ENCODE measurements around the gene ZNF652.

Gene ZNF652

GRCh38 chr17:49360796-49361128 lies 1.3 kb downstream of the ZNF652 start:
- TF ChIP-seq CTCF (conservative IDR thresholded peaks at IDR 0.05; ENCODE audit: control insufficient read depth, insufficient read depth, low read depth, low read length): no peak
- no peak for DNase-seq (ENCODE audit: low read depth)
- peak overlapping the region; percentile 86 for H3K4me3 ChIP-seq (ENCODE audit: control insufficient read depth, low read depth, low read length)

GRCh38 chr17:49359990-49360795 lies 1.9 kb downstream of the ZNF652 start:
- DNase-seq (ENCODE audit: low read depth): peak; percentile 16
- peak overlapping the region; percentile 86 for H3K4me3 ChIP-seq (ENCODE audit: control insufficient read depth, low read depth, low read length)

GRCh38 chr17:49358641-49359247 lies 3.3 kb downstream of the ZNF652 start:
- H3K4me3 ChIP-seq (ENCODE audit: control insufficient read depth, low read depth, low read length): no peak overlapping the region
- TF ChIP-seq CTCF (conservative IDR thresholded peaks at IDR 0.05; ENCODE audit: control insufficient read depth, insufficient read depth, low read depth, low read length): no peak
- DNase-seq (ENCODE audit: low read depth): peak; percentile 14

More at GRCh38 chr17:49359990-49360795, 1.9 kb downstream of the ZNF652 start:
- no peak for TF ChIP-seq CTCF (conservative IDR thresholded peaks at IDR 0.05; ENCODE audit: control insufficient read depth, insufficient read depth, low read depth, low read length)

GRCh38 chr17:49357516-49357915 lies 4.5 kb downstream of the ZNF652 start:
- no peak for DNase-seq (ENCODE audit: low read depth)
- no peak for TF ChIP-seq CTCF (conservative IDR thresholded peaks at IDR 0.05; ENCODE audit: control insufficient read depth, insufficient read depth, low read depth, low read length)
- H3K4me3 ChIP-seq (ENCODE audit: control insufficient read depth, low read depth, low read length): no peak overlapping the region

GRCh38 chr17:49356320-49356719 lies 5.7 kb downstream of the ZNF652 start:
- DNase-seq (ENCODE audit: low read depth): no peak
- TF ChIP-seq CTCF (conservative IDR thresholded peaks at IDR 0.05; ENCODE audit: control insufficient read depth, insufficient read depth, low read depth, low read length): no peak
- H3K4me3 ChIP-seq (ENCODE audit: control insufficient read depth, low read depth, low read length): no peak overlapping the region

- no peak overlapping the region for H3K4me3 ChIP-seq (ENCODE audit: control insufficient read depth, low read depth, low read length)
- TF ChIP-seq CTCF (conservative IDR thresholded peaks at IDR 0.05; ENCODE audit: control insufficient read depth, insufficient read depth, low read depth, low read length): no peak
- DNase-seq (ENCODE audit: low read depth): peak; percentile 23
Observed at GRCh38 chr17:49353607-49354006, 8.4 kb downstream of the ZNF652 start.

Data from fibroblast of mammary gland (primary cell).